WTC11 (cell line): ENCODE results near the gene WIPF3. TPM values are rescaled to one million over a fixed set of nuclear protein-coding genes. Genes with fewer than 3 reads are reported as not detected.

ENCODE experiments used
- ATAC-seq: fragments of 200-7000 bp; cut with Tn5 transposase; 2 replicates; pipeline ENCODE4 v1.10.0; 2021; ENCODE audit warnings: mild to moderate bottlenecking, moderate library complexity
- CTCF ChIA-PET: fragments of 300-600 bp; sonication (Branson Sonifier 250); formaldehyde crosslinking; loops from one replicate; lab custom pipeline; 2021; ENCODE audit warnings: antibody characterized with exemption; lab: Charles Lee
- POLR2A ChIA-PET: fragments of 350-600 bp; sonication (Branson Sonifier 250); formaldehyde crosslinking; loops from one replicate; lab custom pipeline; 2021; ENCODE audit warnings: antibody characterized with exemption; lab: Charles Lee
- DNase-seq: peaks from one replicate; pipeline ENCODE4 v3.0.0; 2021; ENCODE audit warnings: low spot score
- H3K27ac Mint-ChIP-seq: 2 replicates; pipeline ENCODE4 v1.8.0; 2021; ENCODE audit warnings: mixed read lengths
- H3K27me3 Mint-ChIP-seq: 2 replicates; pipeline ENCODE4 v1.8.0; 2021; ENCODE audit warnings: low read depth, mild to moderate bottlenecking, moderate library complexity, mixed read lengths
- H3K36me3 Mint-ChIP-seq: 2 replicates; pipeline ENCODE4 v1.8.0; 2021; ENCODE audit warnings: mixed read lengths
- H3K4me1 Mint-ChIP-seq: 2 replicates; pipeline ENCODE4 v1.8.0; 2022; ENCODE audit warnings: mixed read lengths
- H3K4me3 Mint-ChIP-seq: 2 replicates; pipeline ENCODE4 v1.8.0; 2021; ENCODE audit warnings: mild to moderate bottlenecking, moderate library complexity, mixed read lengths
- H3K9me3 Mint-ChIP-seq: 2 replicates; pipeline ENCODE4 v1.8.0; 2021; ENCODE audit warnings: mixed read lengths
- ARID4B ChIP-seq: sonication (generic); formaldehyde crosslinking; IDR thresholded peaks from 2 replicates; pipeline ENCODE4 v1.8.0; 2023; ENCODE audit warnings: missing genetic modification reagents, mild to moderate bottlenecking, borderline replicate concordance
- ELF4 ChIP-seq: sonication (generic); formaldehyde crosslinking; IDR thresholded peaks from 2 replicates; pipeline ENCODE4 v1.8.1; 2022; ENCODE audit warnings: low read depth, mild to moderate bottlenecking, moderate library complexity, missing genetic modification reagents
- FOXP4 ChIP-seq: sonication (generic); formaldehyde crosslinking; IDR thresholded peaks from 2 replicates; pipeline ENCODE4 v1.8.0; 2022; ENCODE audit warnings: mild to moderate bottlenecking, missing genetic modification reagents
- MAX ChIP-seq: sonication (generic); formaldehyde crosslinking; IDR thresholded peaks from 2 replicates; pipeline ENCODE4 v1.8.0; 2022; ENCODE audit warnings: mild to moderate bottlenecking, missing genetic modification reagents
- MYBL2 ChIP-seq: sonication (generic); formaldehyde crosslinking; IDR thresholded peaks from 2 replicates; pipeline ENCODE4 v1.8.1; 2023; ENCODE audit warnings: mild to moderate bottlenecking, moderate library complexity, missing genetic modification reagents
- NR3C1 ChIP-seq: sonication (generic); formaldehyde crosslinking; conservative IDR thresholded peaks from 2 replicates; pipeline ENCODE4 v1.8.1; 2023; ENCODE audit warnings: low read depth, mild to moderate bottlenecking, missing genetic modification reagents
- PRDM15 ChIP-seq: sonication (generic); formaldehyde crosslinking; IDR thresholded peaks from 2 replicates; pipeline ENCODE4 v1.8.0; 2022; ENCODE audit warnings: missing genetic modification reagents
- SP1 ChIP-seq: sonication (generic); formaldehyde crosslinking; conservative IDR thresholded peaks from 2 replicates; pipeline ENCODE4 v1.8.1; 2022; ENCODE audit warnings: missing genetic modification reagents
- STAT6 ChIP-seq: sonication (generic); formaldehyde crosslinking; conservative IDR thresholded peaks from 2 replicates; pipeline ENCODE4 v1.8.1; 2023; ENCODE audit warnings: mild to moderate bottlenecking, low read depth, missing genetic modification reagents, moderate library complexity
- USF2 ChIP-seq: sonication (generic); formaldehyde crosslinking; IDR thresholded peaks from 2 replicates; pipeline ENCODE4 v1.8.1; 2023; ENCODE audit warnings: mild to moderate bottlenecking, missing genetic modification reagents, moderate library complexity
- ZNF263 ChIP-seq: sonication (generic); formaldehyde crosslinking; IDR thresholded peaks from 2 replicates; pipeline ENCODE4 v1.8.1; 2022; ENCODE audit warnings: low read depth, mild to moderate bottlenecking, moderate library complexity, missing genetic modification reagents
- ZNF281 ChIP-seq: sonication (generic); formaldehyde crosslinking; IDR thresholded peaks from 2 replicates; pipeline ENCODE4 v1.8.0; 2023; ENCODE audit warnings: mild to moderate bottlenecking, missing genetic modification reagents
- ZNF512 ChIP-seq: sonication (generic); formaldehyde crosslinking; IDR thresholded peaks from 2 replicates; pipeline ENCODE4 v1.8.1; 2022; ENCODE audit warnings: missing genetic modification reagents, borderline replicate concordance
- ZNF671 ChIP-seq: fragments of 250-450 bp; sonication (Bioruptor Pico); IDR thresholded peaks from 2 replicates; pipeline ENCODE4 v1.8.0; 2021; ENCODE audit warnings: mild to moderate bottlenecking
- total RNA-seq: library from RNA; stranded (reverse); gene quantifications from 3 replicates; pipeline ENCODE4 v1.2.3, GENCODE V29; 2021

Gene WIPF3
- total RNA-seq, 1 experiment from 2014 or later, result 9.9 TPM

GRCh38 chr7:29873644-29874294, 67.5 kb downstream of the WIPF3 start (continued):
- TF ChIP-seq PRDM15 (CRISPR knock-in tag) (no peak), FOXP4 (no peak), STAT6 (CRISPR knock-in tag) (no peak), SP1 (CRISPR knock-in tag) (no peak)

GRCh38 chr7:29875741-29876140, 69.4 kb downstream of the WIPF3 start:
- DNase-seq, result no peak
- Mint-ChIP-seq H3K36me3 (no peaks in the 10 kb centered on the region), H3K9me3 (no peaks in the 10 kb centered on the region), H3K4me3 (no peak overlapping the region), H3K4me1 (no peaks in the 10 kb centered on the region), H3K27me3 (no peaks in the 10 kb centered on the region), H3K27ac (no peak overlapping the region)
- ChIA-PET CTCF (no interaction called here), POLR2A (no interaction called here)
- no peak for ATAC-seq
- TF ChIP-seq ELF4 (CRISPR knock-in tag), result no peak
- no peak for TF ChIP-seq USF2 (CRISPR knock-in tag)
- no peak for TF ChIP-seq ZNF512
- no peak for TF ChIP-seq ARID4B
- TF ChIP-seq MYBL2 (CRISPR knock-in tag), result no peak
- TF ChIP-seq ZNF671 (CRISPR knock-in tag), result no peak
- TF ChIP-seq NR3C1, result no peak
- TF ChIP-seq MAX, result no peak
- no peak for TF ChIP-seq ZNF281 (CRISPR knock-in tag)
- TF ChIP-seq ZNF263 (CRISPR knock-in tag), result no peak
